Measurements from ENCODE around the gene TLE3.

TLE3 gene

DNA sequence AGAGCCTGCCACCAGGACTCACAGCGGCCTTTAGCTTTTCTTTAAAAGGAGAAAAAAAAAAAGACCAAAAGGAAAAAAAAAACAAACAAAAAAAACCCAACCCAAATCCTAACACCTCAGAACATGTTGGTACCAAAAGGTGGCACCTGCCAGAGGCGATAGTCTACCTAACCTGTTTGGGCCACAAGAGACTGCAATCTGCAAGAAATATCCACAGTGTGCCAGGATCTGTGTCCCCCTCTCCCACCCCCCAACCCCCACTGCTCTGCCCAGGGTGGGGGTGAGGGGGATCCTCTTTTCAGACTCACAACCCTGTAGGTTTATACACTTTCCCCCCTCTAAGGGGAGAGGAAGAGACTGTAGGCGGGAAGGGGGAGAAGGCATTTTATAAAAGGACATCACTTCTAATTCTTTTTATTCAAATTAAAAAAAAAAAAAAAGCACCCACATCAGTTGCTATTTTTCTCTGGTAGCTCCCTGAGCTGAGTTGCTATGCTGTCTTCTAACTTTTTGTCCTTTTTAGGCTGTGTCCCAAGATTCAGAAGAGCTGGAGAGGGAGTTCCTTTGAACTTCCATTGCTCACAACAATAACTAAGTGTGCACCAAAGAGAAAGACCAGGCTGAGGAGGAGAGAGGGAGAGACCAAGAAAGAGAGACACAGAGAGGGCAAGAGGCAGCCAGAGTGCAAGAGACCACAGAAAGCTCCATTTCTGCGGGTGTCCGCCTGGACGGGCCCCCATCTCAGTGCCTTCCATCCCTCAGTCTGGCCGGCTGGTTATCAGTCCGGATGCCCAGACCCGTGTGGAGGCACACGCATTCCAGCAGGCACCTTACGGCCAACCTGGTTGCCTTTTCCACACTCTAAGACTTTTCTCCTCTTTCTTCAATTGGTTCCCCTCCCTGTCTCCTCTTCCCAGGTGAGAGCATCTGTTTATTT is 48.9 kb downstream of the TLE3 start:
- DNase-seq (ENCODE audit: low read depth), result no peak

GRCh38 chr15:70048198-70048565 is 49.5 kb downstream of the TLE3 start:
- no peak overlapping the region for H3K4me3 ChIP-seq (ENCODE audit: low read depth, low read length)
- no peak for TF ChIP-seq CTCF (IDR thresholded peaks at IDR 0.05; ENCODE audit: control insufficient read depth, extremely low read depth, insufficient read depth)
- DNase-seq (ENCODE audit: low read depth), result no peak

More for the DNA sequence above, 48.9 kb downstream of the TLE3 start:
- TF ChIP-seq CTCF (IDR thresholded peaks at IDR 0.05; ENCODE audit: control insufficient read depth, extremely low read depth, insufficient read depth), result no peak
- no peak overlapping the region for H3K4me3 ChIP-seq (ENCODE audit: low read depth, low read length)

DNA sequence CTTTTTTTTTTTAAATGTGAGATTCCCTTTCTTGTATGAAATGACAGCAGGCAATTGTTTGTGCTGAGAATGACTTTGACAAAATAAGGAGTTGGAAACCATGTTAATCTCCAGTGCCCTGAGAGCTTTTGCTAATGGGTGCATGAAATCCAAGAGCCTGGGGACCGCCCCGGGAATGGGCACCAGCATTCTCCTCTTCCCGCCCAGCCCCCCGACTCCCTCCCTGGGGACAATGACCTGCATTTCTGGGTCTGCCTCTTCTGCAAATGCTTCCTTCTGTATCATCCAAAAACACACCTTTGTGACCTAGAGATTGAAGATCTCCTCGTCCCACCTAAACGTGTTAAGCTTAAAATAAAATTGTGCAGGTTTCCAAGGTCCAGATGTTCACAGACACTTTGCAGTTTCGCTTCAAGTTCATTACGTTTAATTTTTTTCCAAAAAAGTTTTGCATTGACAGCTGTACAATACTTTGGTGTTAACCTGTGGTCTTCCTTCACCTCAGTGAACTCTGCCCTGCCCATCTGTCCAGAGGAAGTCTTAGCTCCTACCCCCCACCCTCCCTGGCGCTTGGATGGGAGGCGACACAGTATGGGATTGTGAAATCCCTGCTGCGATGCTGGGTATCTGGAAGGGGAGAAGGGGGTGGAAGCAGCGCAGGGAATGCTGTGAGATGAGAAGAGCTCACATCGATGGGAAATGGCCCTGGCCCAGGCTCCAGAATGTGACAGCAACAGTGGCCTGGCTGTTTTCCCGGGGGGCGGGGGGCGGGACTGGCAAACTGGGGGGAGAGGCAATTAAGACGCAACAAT is 50.1 kb downstream of the TLE3 start:
- TF ChIP-seq CTCF (IDR thresholded peaks at IDR 0.05; ENCODE audit: control insufficient read depth, extremely low read depth, insufficient read depth), result no peak
- no peak for DNase-seq (ENCODE audit: low read depth)

DNA sequence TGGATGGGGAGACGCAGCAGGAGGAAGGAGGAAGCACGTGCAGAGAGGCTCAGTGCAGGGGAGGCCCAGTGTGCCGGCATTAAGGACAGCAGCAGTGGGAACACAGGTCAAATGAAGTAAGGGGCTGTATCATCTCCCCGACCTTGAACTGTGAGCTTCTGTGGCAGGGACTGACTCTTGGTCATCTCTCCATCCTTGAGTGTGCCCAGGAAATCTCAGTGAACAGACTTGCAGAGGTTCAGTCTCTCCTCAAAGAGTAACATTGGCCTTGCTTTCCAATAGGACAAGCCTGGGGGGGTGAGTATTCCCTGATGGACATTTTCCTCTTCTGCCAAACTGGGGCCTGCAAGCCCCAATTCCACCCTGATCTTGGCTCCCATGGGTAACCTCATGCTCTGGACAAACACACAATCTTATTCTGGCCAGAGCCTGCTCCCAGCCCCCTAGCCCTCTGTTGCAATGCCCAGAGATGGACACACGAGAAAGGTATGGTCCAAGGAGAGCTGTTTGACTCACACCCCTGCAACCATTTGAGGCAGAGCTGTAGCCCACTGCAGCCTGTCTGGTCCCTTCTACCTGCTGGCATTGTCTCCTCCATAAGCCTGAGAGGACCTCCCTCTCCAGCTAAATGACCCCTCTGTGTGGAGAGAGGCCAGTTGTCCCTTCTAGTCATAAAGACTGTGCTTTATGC is 50.9 kb downstream of the TLE3 start:
- DNase-seq (ENCODE audit: low read depth), result no peak
- TF ChIP-seq CTCF (IDR thresholded peaks at IDR 0.05; ENCODE audit: control insufficient read depth, extremely low read depth, insufficient read depth), result no peak
- no peak overlapping the region for H3K4me3 ChIP-seq (ENCODE audit: low read depth, low read length)

More for the DNA sequence above, 50.1 kb downstream of the TLE3 start:
- no peak overlapping the region for H3K4me3 ChIP-seq (ENCODE audit: low read depth, low read length)

DNA sequence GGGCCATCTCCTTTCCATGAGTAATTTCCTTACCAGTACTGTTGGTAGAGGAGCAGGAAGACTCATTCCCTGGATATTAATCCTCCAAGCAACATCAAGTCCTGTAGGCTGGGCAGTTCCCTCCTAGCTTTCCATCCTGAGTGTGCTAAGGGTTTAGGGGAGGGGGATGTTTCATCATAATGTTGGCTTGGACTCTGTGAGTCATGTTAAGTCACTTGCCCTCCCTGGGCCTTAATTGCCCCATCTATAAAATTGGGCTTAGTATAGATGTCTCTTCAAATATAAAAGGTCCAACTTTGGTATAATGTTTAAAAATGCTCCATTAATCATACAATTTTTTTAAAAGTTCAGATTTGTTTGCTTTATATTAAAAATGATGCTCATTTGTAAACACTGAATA is 52.7 kb downstream of the TLE3 start:
- DNase-seq (ENCODE audit: low read depth), result no peak
- no peak overlapping the region for H3K4me3 ChIP-seq (ENCODE audit: low read depth, low read length)
- TF ChIP-seq CTCF (IDR thresholded peaks at IDR 0.05; ENCODE audit: control insufficient read depth, extremely low read depth, insufficient read depth), result no peak

GRCh38 chr15:70044168-70044567 is 53.5 kb downstream of the TLE3 start:
- DNase-seq (ENCODE audit: low read depth), result no peak
- no peak overlapping the region for H3K4me3 ChIP-seq (ENCODE audit: low read depth, low read length)
- TF ChIP-seq CTCF (IDR thresholded peaks at IDR 0.05; ENCODE audit: control insufficient read depth, extremely low read depth, insufficient read depth), result no peak

All from LNCaP clone FGC (cell line).